ENCODE data around the gene GRK6. TPM values are rescaled to one million over a fixed set of nuclear protein-coding genes. Genes with fewer than 3 reads are reported as not detected.

GRK6 gene
- total and polyA plus RNA-seq, 9 of the 15 experiments (the other 6 are each of a cell fraction or from before 2014, with no cell fraction given), result 0.63 to 122 (median 44.5) TPM

DNA sequence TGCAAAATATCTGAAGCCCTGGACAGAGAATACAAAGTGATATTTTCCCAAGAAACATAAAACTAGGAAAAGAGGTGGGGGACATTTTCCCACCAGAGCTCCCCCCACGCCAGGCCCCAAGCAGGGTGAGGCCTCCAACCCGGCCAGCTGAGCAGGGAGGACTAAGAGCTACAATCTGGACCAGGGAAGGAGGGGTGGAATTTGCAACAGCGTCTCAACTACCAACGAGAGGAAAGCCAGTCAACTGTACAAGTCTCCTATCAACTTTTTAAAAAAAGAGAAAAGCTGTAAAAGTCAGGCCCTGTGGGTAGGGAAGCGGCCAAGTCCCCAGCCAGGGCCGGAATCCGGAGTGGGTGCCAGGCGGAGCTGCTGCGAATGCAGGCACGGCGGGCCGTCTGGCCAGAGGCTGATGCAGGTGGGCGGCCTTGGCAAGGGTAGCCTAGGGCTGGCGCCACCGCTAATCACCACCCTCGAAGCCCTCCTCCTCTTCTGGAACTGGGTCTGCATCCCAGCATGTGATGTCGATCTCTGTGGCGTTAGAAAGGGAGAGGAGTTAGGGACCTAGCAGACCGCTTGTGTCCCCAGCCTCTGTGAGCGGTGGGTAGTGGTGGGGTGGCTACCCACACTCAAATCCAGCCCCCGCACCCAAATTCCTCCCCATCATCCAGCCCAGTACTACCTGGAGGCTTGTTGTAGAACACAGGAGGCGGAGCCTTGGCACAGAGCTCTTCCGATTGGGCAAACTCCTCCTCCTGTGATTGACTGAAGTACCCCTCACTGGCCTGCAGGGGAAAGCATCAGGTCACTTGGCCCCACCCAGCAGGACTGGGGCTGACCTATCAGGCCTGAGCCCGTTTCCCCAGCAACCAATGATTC, 30.7 kb downstream of the GRK6 start (continued):
- TF ChIP-seq CREB1 (IDR thresholded peaks at IDR 0.05) (no peak), CREB1 (CRISPR knock-in tag; IDR thresholded peaks at IDR 0.05) (peak; percentile 62; the same call in 1 of the 2 replicates), ATF7 (IDR thresholded peaks at IDR 0.05) (peak; percentile 48; the same call in 1 of the 2 replicates), SMAD1 (IDR thresholded peaks at IDR 0.05; ENCODE audit: low read depth, low read length, partially characterized antibody) (no peak), NFYB (IDR thresholded peaks at IDR 0.05; ENCODE audit: extremely low read depth, insufficient read length) (peak; percentile 74), ZNF23 (CRISPR knock-in tag; IDR thresholded peaks at IDR 0.05) (no peak), RBFOX2 (IDR thresholded peaks at IDR 0.05; ENCODE audit: low read depth, low read length) (no peak; the same call in 1 of the 2 replicates), SREBF2 (CRISPR knock-in tag; IDR thresholded peaks at IDR 0.05) (no peak), ZNF77 (CRISPR knock-in tag; IDR thresholded peaks at IDR 0.05) (no peak)
- TF ChIP-seq, protein P1, sequence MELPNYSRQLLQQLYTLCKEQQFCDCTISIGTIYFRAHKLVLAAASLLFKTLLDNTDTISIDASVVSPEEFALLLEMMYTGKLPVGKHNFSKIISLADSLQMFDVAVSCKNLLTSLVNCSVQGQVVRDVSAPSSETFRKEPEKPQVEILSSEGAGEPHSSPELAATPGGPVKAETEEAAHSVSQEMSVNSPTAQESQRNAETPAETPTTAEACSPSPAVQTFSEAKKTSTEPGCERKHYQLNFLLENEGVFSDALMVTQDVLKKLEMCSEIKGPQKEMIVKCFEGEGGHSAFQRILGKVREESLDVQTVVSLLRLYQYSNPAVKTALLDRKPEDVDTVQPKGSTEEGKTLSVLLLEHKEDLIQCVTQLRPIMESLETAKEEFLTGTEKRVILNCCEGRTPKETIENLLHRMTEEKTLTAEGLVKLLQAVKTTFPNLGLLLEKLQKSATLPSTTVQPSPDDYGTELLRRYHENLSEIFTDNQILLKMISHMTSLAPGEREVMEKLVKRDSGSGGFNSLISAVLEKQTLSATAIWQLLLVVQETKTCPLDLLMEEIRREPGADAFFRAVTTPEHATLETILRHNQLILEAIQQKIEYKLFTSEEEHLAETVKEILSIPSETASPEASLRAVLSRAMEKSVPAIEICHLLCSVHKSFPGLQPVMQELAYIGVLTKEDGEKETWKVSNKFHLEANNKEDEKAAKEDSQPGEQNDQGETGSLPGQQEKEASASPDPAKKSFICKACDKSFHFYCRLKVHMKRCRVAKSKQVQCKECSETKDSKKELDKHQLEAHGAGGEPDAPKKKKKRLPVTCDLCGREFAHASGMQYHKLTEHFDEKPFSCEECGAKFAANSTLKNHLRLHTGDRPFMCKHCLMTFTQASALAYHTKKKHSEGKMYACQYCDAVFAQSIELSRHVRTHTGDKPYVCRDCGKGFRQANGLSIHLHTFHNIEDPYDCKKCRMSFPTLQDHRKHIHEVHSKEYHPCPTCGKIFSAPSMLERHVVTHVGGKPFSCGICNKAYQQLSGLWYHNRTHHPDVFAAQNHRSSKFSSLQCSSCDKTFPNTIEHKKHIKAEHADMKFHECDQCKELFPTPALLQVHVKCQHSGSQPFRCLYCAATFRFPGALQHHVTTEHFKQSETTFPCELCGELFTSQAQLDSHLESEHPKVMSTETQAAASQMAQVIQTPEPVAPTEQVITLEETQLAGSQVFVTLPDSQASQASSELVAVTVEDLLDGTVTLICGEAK (IDR thresholded peaks at IDR 0.05), result 0 out of 2 replicates have a peak, but pooled peaks have one; percentile 36
- TF ChIP-seq, protein P1 (CRISPR knock-in tag; IDR thresholded peaks at IDR 0.05), result no peak

Measured in K562 (cell line).